Muscle of leg (tissue), 11 donors: ENCODE results near the gene MAP7D1. TPM values are rescaled to one million over a fixed set of nuclear protein-coding genes. Genes with fewer than 3 reads are reported as not detected.

Source experiments
- DNase-seq: peaks from one replicate; pipeline ENCODE4 v3.0.0; 2013
- H3K27ac ChIP-seq: one replicate; pipeline ENCODE4 v1.5.1; 2013; ENCODE audit warnings: mild to moderate bottlenecking, low read length, control low read depth
- H3K27me3 ChIP-seq: one replicate; pipeline ENCODE4 v1.6.1; 2013; ENCODE audit warnings: low read length; ENCODE audit not compliant: control insufficient read depth, insufficient read depth
- H3K36me3 ChIP-seq: one replicate; pipeline ENCODE4 v1.6.1; 2013; ENCODE audit warnings: low read length; ENCODE audit not compliant: control insufficient read depth, insufficient read depth
- H3K4me1 ChIP-seq: one replicate; pipeline ENCODE4 v1.6.1; 2013; ENCODE audit warnings: low read length; ENCODE audit not compliant: control insufficient read depth, insufficient read depth
- H3K4me3 ChIP-seq: one replicate; pipeline ENCODE4 v1.5.1; 2013; ENCODE audit warnings: low read length, control low read depth
- H3K9me3 ChIP-seq: replicated peaks from 2 replicates; pipeline ENCODE4 v1.6.1; 2013; ENCODE audit warnings: low read depth, low read length; ENCODE audit not compliant: control insufficient read depth
- WGBS: methylation state at CpG from one replicate; pipeline ENCODE4 v1.1.5; 2013; ENCODE audit warnings: missing lambda C conversion rate; ENCODE audit not compliant: insufficient coverage; 5-methylcytosine and 5-hydroxymethylcytosine counted together
- polyA plus RNA-seq, 8 donors: library from polyadenylated mRNA; unstranded; fragments of 120-200 nt; gene quantifications; one replicate each; pipeline versions ENCODE4 v1.2.1 to v1.2.3, GENCODE V29; 2013; ENCODE audit warnings: inconsistent platforms in 1 of 8, low replicate concordance in 1 of 8; ENCODE audit not compliant: insufficient read length in 8 of 8, insufficient read depth in 1 of 8
- total RNA-seq: library from RNA; stranded (reverse); fragments of 120-200 nt; gene quantifications from one replicate; pipeline ENCODE4 v1.2.4, GENCODE V29; 2013

The MAP7D1 gene
- total and polyA plus RNA-seq, 9 donors, result 72.8 to 197 (median 169) TPM

GRCh38 chr1:36203027-36203553, 47.1 kb downstream of the MAP7D1 start:
- peaks cover 30% of the 10 kb centered on the region for H3K4me1 ChIP-seq
- no peak overlapping the region for H3K4me3 ChIP-seq
- WGBS, result 83% methylated on average over 1 of the region's 3 CpGs
- no peaks in the 10 kb centered on the region for H3K36me3 ChIP-seq
- no peaks in the 10 kb centered on the region for H3K27me3 ChIP-seq
- H3K9me3 ChIP-seq, result no peaks in the 10 kb centered on the region
- peak overlapping the region; percentile 80 for H3K27ac ChIP-seq
- DNase-seq, result no peak

GRCh38 chr1:36203554-36204346, 47.8 kb downstream of the MAP7D1 start:
- 31% methylated on average over 5 of the region's 10 CpGs for WGBS
- Histone ChIP-seq H3K27ac (peak overlapping the region; percentile 80), H3K4me1 (peaks cover 30% of the 10 kb centered on the region), H3K9me3 (no peaks in the 10 kb centered on the region), H3K36me3 (no peaks in the 10 kb centered on the region), H3K4me3 (no peak overlapping the region), H3K27me3 (no peaks in the 10 kb centered on the region)
- DNase-seq, result peak; percentile 76

- 75% methylated on average over 3 of the region's 6 CpGs for WGBS
- H3K27me3 ChIP-seq, result no peaks in the 10 kb centered on the region
- no peaks in the 10 kb centered on the region for H3K36me3 ChIP-seq
- H3K27ac ChIP-seq, result peak overlapping the region; percentile 80
- DNase-seq, result peak; percentile 48
- H3K4me3 ChIP-seq, result no peak overlapping the region
- H3K9me3 ChIP-seq, result no peaks in the 10 kb centered on the region
- H3K4me1 ChIP-seq, result peaks cover 30% of the 10 kb centered on the region
These were observed 48.5 kb downstream of the MAP7D1 start for GRCh38 chr1:36204347-36204909.

GRCh38 chr1:36206323-36206858, 50.4 kb downstream of the MAP7D1 start:
- WGBS, result 54% methylated on average over 3 of the region's 3 CpGs
- Histone ChIP-seq H3K4me1 (peaks cover 26% of the 10 kb centered on the region), H3K4me3 (no peak overlapping the region), H3K27me3 (no peaks in the 10 kb centered on the region), H3K36me3 (no peaks in the 10 kb centered on the region), H3K27ac (no peak overlapping the region), H3K9me3 (no peaks in the 10 kb centered on the region)
- DNase-seq, result no peak

- 69% methylated on average over 3 of the region's 6 CpGs for WGBS
- Histone ChIP-seq H3K4me1 (peaks cover 26% of the 10 kb centered on the region), H3K27me3 (no peaks in the 10 kb centered on the region), H3K9me3 (no peaks in the 10 kb centered on the region), H3K36me3 (no peaks in the 10 kb centered on the region), H3K4me3 (no peak overlapping the region), H3K27ac (no peak overlapping the region)
- DNase-seq, result peak; percentile 31
These were observed 51.4 kb downstream of the MAP7D1 start for GRCh38 chr1:36207339-36207738.

GRCh38 chr1:36208978-36209703, 53.2 kb downstream of the MAP7D1 start:
- no peaks in the 10 kb centered on the region for H3K9me3 ChIP-seq
- peaks cover 13% of the 10 kb centered on the region for H3K4me1 ChIP-seq
- 71% methylated on average over 1 of the region's 6 CpGs for WGBS
- H3K36me3 ChIP-seq, result no peaks in the 10 kb centered on the region
- no peaks in the 10 kb centered on the region for H3K27me3 ChIP-seq
- DNase-seq, result no peak
- no peak overlapping the region for H3K27ac ChIP-seq
- H3K4me3 ChIP-seq, result no peak overlapping the region

- DNase-seq, result no peak
- Histone ChIP-seq H3K36me3 (no peaks in the 10 kb centered on the region), H3K9me3 (no peaks in the 10 kb centered on the region), H3K27me3 (no peaks in the 10 kb centered on the region), H3K4me1 (peaks cover 3% of the 10 kb centered on the region), H3K4me3 (no peak overlapping the region), H3K27ac (no peak overlapping the region)
- no CpG with 5 or more reads among the region's 3 CpGs for WGBS
These were observed 55.3 kb downstream of the MAP7D1 start for GRCh38 chr1:36211307-36211706.

GRCh38 chr1:36211841-36212240, 55.9 kb downstream of the MAP7D1 start:
- Histone ChIP-seq H3K4me1 (peaks cover 3% of the 10 kb centered on the region), H3K4me3 (no peak overlapping the region), H3K27ac (no peak overlapping the region), H3K36me3 (no peaks in the 10 kb centered on the region), H3K27me3 (no peaks in the 10 kb centered on the region), H3K9me3 (no peaks in the 10 kb centered on the region)
- no peak for DNase-seq
- 60% methylated on average over 1 of the region's 2 CpGs for WGBS

- no peak for DNase-seq
- Histone ChIP-seq H3K9me3 (no peaks in the 10 kb centered on the region), H3K27me3 (no peaks in the 10 kb centered on the region), H3K4me3 (no peak overlapping the region), H3K4me1 (no peaks in the 10 kb centered on the region), H3K27ac (no peak overlapping the region), H3K36me3 (no peaks in the 10 kb centered on the region)
- 91% methylated on average over 2 of the region's 2 CpGs for WGBS
These were observed 56.8 kb downstream of the MAP7D1 start for GRCh38 chr1:36212782-36213181.

- H3K4me3 ChIP-seq, result no peak overlapping the region
- peak; percentile 25 for DNase-seq
- no peaks in the 10 kb centered on the region for H3K4me1 ChIP-seq
- no peaks in the 10 kb centered on the region for H3K36me3 ChIP-seq
- no peaks in the 10 kb centered on the region for H3K27me3 ChIP-seq
- no peaks in the 10 kb centered on the region for H3K9me3 ChIP-seq
- 82% methylated on average over 1 of the region's 2 CpGs for WGBS
- no peak overlapping the region for H3K27ac ChIP-seq
These were observed 61.7 kb downstream of the MAP7D1 start for GRCh38 chr1:36217670-36218069.
